NB4 (cell line): ENCODE results near the gene PDE4B.

Experiments
- DNase-seq: peaks from one replicate; pipeline ENCODE4 v3.0.0; 2010; ENCODE audit warnings: low read depth
- H3K4me3 ChIP-seq: one replicate; pipeline ENCODE4 v1.5.1; 2011; ENCODE audit warnings: mild to moderate bottlenecking, low read depth, low read length, moderate library complexity
- MAX ChIP-seq: IDR thresholded peaks from 2 replicates; pipeline ENCODE4 v1.6.1; 2011; ENCODE audit warnings: low read depth, low read length
- MYC ChIP-seq: IDR thresholded peaks from 2 replicates; pipeline ENCODE4 v1.6.1; 2011; ENCODE audit warnings: low read depth, low read length
- POLR2A ChIP-seq: IDR thresholded peaks from 2 replicates; pipeline ENCODE4 v1.6.1; 2011; ENCODE audit warnings: mild to moderate bottlenecking; ENCODE audit not compliant: insufficient read length; ENCODE audit errors: extremely low read depth
- TF ChIP-seq, protein P1 (sequence below): IDR thresholded peaks from one replicate; pipeline ENCODE4 v1.5.1; 2012; ENCODE audit warnings: low read depth, low read length

PDE4B gene

GRCh38 chr1:66172272-66172671 is 379.6 kb downstream of the PDE4B start:
- H3K4me3 ChIP-seq, result no peak overlapping the region
- no peak for TF ChIP-seq MYC
- no peak for TF ChIP-seq POLR2A
- TF ChIP-seq MAX, result no peak
- TF ChIP-seq, protein P1, sequence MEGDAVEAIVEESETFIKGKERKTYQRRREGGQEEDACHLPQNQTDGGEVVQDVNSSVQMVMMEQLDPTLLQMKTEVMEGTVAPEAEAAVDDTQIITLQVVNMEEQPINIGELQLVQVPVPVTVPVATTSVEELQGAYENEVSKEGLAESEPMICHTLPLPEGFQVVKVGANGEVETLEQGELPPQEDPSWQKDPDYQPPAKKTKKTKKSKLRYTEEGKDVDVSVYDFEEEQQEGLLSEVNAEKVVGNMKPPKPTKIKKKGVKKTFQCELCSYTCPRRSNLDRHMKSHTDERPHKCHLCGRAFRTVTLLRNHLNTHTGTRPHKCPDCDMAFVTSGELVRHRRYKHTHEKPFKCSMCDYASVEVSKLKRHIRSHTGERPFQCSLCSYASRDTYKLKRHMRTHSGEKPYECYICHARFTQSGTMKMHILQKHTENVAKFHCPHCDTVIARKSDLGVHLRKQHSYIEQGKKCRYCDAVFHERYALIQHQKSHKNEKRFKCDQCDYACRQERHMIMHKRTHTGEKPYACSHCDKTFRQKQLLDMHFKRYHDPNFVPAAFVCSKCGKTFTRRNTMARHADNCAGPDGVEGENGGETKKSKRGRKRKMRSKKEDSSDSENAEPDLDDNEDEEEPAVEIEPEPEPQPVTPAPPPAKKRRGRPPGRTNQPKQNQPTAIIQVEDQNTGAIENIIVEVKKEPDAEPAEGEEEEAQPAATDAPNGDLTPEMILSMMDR, result no peak
- no peak for DNase-seq

DNA sequence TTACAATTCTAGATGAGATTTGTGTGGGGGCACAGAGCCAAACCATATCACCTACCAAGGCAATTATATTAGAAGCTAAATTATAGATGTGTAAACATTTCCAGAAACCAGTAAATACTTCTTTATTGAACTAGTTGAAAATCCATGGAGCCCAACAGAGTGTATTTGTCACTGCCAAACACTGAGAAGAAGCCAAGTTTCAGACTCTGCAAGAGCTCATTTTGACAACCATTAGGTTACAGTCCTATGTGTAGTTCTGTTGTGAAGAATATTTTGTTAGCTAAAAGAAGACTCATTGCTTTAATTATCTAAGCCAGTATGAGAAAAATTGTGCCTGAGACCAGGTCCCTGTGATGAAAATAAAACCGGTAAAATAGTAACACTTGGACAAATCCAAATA is 382.4 kb downstream of the PDE4B start:
- no peak overlapping the region for H3K4me3 ChIP-seq
- TF ChIP-seq MYC, result no peak
- no peak for DNase-seq

- no peak for DNase-seq
- TF ChIP-seq POLR2A, result no peak
- TF ChIP-seq MAX, result no peak
- TF ChIP-seq, protein P1, result no peak
- no peak for TF ChIP-seq MYC
- H3K4me3 ChIP-seq, result no peak overlapping the region
These were observed 382.9 kb downstream of the PDE4B start for GRCh38 chr1:66175581-66175980.

DNA sequence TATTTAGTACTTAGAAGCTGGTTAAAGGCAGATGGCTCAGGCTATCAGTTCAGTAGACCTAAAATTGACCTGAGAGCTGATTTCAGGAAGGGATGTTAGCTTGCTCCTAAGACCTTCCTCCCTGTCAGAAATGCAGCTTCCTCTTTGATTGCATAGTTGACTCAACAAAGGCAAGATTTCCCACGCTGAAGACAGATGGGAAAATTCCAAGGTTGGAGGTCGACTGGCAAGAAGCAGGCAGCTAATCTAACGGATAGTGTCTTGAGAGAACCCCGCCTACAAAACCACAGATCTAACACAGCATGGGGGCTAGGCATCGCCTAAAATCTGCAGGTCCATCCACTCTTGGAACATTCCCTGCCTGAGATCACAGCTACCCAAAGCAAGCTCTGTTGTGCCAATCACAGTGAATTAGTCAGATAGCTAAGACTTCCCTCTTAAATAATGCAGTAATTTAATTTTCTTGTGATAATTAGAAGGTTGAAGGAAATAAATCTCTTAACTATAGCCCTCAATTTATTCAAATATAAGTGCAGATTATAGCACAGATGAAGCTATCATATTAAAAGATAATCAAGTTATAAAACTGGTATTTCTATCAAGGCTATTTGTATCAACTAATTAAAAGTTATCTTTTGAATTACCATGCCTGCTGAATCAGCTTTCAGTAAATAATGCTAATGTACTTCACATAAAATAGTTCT is 383.5 kb downstream of the PDE4B start:
- no peak for DNase-seq
- TF ChIP-seq, protein P1, result no peak
- TF ChIP-seq MYC, result no peak
- no peak for TF ChIP-seq MAX
- no peak for TF ChIP-seq POLR2A
- no peak overlapping the region for H3K4me3 ChIP-seq

DNA sequence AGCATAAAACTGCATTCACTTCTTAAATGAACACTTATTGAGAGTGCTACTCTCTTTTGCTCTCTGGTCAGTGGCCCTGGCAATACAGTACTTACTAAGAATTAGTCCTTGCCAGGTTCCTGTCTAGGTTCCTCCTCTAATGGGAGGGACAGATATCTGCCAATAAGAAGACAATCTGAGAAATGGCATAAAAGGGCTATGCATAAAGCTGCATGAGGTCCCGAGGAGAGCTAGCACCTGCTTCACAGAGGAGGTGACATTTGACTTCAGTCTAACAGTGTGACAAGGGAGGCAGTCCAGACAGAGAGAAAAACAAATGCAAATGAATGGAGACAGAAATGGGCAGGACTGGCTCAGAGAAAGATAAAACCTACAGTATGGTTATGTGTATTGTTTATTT is 384.1 kb downstream of the PDE4B start:
- no peak for DNase-seq
- TF ChIP-seq MYC, result no peak
- no peak for TF ChIP-seq POLR2A
- no peak for TF ChIP-seq MAX
- TF ChIP-seq, protein P1, result no peak

GRCh38 chr1:66177510-66177909 is 384.8 kb downstream of the PDE4B start:
- H3K4me3 ChIP-seq, result no peak overlapping the region
- DNase-seq, result no peak
- TF ChIP-seq MAX, result no peak
- TF ChIP-seq, protein P1, result no peak
- TF ChIP-seq MYC, result no peak
- no peak for TF ChIP-seq POLR2A

More for the DNA sequence above, 384.1 kb downstream of the PDE4B start:
- no peak overlapping the region for H3K4me3 ChIP-seq
